ENCODE measurements around the gene TAF10.

Gene TAF10

DNA sequence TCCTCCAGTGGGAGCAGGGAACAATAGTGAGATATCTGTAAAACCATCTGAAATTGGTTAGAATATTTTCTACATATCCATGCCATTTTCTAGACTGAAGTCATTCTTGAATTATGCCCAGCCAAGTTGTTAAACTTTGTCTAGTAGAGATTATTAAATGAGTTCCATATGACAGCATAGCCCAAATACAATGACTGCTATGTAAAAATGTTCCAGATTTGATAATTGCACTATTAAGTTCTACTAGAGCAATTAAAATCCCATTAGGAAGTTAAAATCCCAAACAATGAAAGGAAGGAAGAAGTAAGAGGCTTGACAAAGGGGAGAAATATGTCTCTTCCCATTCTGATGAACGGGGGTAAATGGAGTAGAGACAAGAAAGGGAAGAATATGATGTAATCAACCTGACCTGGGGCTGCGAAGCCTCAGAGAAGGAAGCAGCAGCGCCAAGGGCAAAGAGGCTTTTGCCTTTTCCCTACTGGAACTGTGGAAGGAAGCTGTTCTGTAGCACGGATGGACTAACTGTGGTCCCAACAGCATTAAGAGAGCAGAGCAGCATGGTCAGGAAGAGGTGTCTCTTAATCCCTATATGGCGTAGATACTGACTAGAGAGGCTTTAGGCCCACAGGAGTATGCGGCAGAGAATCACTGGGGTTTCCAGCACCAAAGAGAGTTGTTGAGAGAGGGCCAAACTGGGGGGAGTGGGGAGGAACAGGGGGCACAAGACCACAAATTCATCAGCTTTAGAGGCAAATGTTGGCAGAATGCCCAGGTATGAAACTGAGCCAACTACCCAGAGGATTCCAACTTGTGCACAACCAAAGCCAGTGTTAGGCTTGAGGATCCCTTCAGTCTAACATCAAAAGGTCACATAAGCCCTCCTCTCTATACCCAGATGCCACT, 35.3 kb downstream of the TAF10 start:
- DNase-seq (ENCODE audit: low read depth): no peak

DNA sequence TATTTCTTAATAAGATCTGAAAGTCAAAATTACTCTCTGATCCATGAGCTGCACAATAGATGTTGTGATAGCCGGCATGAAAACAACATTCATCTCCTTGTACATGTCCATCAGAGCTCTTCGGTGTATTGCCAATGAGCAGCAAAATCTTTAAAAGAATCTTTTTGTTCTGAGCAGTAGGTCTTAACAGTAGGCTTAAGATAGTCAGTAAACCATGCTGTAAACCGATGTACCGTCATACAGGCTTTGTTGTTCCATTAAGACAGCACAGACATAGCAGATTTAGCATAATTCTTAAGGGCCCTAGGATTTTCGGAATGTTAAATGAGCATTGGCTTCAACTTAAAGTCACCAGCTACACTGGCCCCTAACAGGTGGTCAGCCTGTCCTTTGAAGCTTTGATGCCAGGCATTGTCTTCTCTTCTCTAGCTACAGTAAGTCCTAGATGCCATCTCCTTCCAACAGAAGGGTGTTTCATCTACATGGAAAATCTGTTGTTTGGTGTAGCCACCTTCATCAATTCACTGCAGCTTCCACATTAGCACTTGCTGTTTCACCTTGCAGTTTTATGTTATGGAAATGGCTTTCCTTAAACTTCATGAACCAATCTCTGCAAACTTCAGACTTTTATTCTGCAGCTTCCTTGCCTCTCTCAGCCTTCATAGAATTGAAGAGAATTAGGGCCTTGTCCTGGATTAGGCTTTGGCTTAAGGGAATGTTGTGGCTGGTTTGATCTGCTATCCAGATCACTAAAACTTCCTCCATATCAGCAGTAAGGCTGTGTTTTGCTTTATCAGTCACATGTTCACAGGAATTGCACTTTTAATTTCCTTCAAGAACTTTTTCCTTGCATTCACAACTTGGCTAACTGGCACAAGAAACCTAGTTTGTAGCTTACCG, 37.0 kb downstream of the TAF10 start:
- no peak for DNase-seq (ENCODE audit: low read depth)

DNA sequence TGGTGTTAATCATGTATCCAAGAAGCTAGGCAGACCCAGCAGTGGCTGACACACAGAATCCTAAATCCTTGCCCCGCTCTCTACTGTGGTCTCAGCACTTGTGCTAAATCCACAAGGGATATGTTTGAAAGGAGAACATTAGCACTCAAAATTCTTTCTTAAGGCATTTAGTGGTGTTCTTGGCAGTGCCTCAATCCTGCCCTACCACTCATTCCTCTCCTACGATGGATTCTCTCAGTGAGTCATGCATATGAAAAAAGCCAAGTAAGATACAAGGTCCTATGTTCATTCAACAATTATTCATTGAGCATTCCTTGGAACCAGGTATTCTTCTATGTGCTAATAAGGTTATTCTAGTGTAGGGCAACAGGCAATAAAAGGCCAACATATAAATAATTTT, 39.8 kb downstream of the TAF10 start:
- DNase-seq (ENCODE audit: low read depth): no peak

DNA sequence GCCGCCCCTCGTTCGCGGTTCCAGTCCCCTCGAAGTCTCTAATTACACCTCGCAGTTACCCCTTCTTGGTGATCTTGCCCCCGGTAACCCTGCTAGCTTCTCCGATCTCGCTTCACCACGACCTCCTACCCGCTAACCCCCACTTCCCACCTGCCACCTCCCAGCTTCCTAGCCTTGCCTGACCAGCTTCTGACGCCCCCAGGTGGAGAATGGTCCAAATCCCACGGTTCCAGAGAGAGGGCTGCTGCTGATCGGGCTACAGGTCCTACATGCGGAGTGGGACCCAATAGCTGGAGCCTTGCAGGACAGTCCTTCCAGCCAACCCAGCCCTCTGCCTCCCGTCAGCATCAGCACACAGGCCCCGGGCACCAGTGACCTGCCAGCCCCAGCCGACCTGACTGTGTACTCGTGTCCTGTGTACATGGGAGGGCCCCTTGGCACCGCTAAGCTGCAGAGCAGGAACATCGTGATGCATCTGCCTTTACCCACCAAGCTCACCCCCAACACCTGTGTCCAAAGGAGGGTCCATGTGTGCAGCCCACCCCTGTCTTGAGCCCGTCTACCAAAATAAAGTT, 40.5 kb downstream of the TAF10 start:
- no peak for DNase-seq (ENCODE audit: low read depth)

- DNase-seq (ENCODE audit: low read depth): no peak
These were observed 41.2 kb downstream of the TAF10 start for GRCh38 chr11:6570691-6571427.

DNA sequence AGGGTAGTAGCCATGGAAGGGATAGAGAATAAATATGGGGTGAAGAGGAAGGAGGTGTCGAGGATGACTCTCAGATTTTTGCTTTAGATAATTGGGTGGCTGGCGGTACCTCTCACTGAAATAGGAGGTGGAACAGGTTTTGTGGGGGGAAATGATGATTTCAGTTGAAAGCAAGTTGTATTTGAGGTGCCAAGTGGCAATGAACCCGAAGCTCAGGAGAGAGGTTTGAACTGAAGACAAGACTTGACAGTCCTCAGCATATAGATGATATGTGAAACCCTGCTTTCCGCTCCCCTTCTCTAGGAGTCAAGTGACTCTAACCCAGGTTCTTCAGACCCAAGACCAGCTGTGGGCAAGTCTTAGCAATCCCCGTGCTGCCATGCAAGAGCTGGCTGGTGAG, 42.3 kb downstream of the TAF10 start:
- no peak for DNase-seq (ENCODE audit: low read depth)

GRCh38 chr11:6568191-6568918, 43.7 kb downstream of the TAF10 start:
- no peak for DNase-seq (ENCODE audit: low read depth)

DNA sequence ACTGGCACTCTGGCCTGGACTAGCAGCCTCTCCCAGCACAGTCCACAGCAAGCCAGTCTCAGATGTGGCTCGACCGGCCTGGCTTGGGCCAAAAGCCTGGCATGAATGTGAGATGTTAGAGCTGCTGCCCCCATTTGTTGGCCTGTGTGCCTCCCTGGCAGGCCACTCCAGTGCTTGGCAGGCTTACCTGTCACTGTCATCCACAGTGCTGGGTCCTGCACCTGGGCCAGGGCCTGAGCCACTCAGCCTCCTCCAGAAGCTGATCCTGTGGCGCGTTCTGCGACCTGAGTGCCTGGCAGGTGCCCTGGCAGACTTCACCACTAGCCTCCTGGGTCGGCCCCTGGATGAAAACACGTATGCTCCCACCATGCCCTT, 44.7 kb downstream of the TAF10 start:
- DNase-seq (ENCODE audit: low read depth): no peak

DNA sequence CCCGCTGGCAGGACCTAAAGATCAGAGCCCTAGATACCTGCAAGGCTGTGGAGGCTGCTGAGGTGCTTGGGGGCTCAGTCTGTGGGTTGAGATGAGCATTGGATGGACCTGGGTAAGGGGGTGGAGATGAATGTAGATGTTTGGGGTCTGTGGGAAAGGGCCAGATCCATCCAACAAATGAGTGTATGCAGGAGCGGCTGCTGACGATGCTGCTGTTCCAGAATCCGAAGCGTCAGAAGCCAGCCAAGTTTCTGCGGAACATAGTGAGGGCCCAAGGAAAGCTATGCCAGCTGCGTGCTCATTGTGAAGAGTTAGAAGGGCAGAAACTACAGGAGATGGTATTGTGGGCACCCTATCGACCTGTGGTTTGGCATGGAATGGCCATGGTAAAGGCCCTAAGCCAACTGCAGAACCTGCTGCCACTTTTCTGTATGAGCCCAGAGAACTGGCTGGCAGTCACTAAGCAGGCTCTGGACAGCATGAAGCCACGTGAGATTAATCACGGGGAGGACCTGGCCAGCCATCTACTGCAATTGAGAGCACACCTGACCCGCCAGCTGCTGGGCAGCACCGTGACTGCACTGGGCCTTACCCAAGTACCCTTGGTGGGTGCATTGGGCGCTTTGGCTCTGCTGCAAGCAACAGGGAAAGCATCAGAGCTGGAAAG, 45.2 kb downstream of the TAF10 start:
- DNase-seq (ENCODE audit: low read depth): no peak

- DNase-seq (ENCODE audit: low read depth): no peak
These were observed 45.9 kb downstream of the TAF10 start for GRCh38 chr11:6565988-6566703.

DNA sequence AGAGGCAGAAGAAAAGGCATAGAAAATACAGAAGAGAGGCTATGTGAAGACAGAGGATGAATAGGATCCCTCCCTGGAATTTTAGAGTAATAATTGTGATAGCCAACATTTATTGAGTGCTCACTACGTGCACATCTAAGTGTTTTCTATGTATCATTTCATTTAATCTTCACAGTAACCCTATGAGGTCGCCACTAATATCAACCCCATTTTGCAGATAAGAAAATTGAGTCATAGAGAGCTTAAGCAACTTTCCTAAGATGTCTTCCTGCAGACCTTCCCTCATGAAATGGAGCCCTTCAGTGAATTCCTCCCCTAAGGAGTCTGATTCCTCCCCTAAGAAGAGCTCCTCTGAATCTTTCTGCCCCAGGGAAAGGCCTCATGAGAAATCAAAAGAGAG, 46.7 kb downstream of the TAF10 start:
- no peak for DNase-seq (ENCODE audit: low read depth)

GRCh38 chr11:6563667-6564066, 48.3 kb downstream of the TAF10 start:
- no peak for DNase-seq (ENCODE audit: low read depth)

DNA sequence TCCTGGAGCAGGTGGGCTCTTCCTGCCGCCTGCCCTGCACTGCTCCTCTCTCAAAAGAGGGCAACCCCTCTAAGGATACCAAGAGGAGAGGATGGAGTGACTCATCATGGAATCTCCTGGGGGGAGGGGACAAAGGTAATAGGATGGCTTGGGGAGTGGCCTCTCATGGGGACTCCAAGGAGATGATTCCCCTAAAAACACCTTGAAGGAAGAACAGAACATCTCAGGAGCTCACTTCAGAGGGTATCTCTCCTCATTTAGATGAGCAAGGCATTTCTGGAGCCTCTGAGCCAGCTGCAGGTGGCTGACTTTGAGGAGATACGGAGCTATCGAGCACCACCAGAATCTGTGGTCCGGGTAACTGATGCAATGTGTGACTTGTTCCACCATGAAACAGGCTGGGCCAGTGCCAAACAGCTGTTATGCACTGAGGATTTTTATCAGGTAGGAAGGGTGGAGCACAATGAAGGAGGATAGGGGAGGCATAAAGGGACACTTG, 48.8 kb downstream of the TAF10 start:
- DNase-seq (ENCODE audit: low read depth): no peak

DNA sequence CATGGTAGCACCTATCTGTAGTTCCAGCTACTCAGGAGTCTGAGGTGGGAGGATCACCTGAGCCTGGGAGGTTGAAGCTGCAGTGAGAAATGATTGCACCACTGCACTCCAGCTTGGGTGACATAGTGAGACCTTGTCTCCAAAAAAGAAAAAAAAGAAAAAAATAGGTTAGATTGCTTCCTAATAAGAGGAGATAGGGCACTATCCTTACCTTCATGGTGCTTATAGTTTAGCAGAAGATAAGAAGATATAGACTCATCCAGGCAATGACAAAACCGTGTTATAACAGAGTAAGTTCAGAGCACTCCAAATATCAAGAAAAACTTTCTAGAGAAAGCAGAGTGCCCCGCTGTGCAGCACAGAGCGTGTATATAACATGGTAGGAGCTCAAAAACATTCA, 50.7 kb downstream of the TAF10 start:
- DNase-seq (ENCODE audit: low read depth): no peak
